Measurements from ENCODE around the gene STXBP6. TPM values are rescaled to one million over a fixed set of nuclear protein-coding genes. Genes with fewer than 3 reads are reported as not detected.

Gene STXBP6
- not detected for total RNA-seq

GRCh38 chr14:25049568-25050268, at the start of gene STXBP6:
Gene STXBP6, minus strand, starts transcription at chr14:25050147. Its CDS starts 75,329 bp downstream, at chr14:24974818.
- Mint-ChIP-seq H3K27ac (no peak within 1 kb of the TSS), H3K9me3 (no peaks in the 10 kb centered on the region), H3K27me3 (peaks cover 48 to 70% of the 10 kb centered on the region in 2 donors), H3K36me3 (no peaks in the 10 kb centered on the region), H3K4me1 (ENCODE audit: low read depth in 2 of 2) (peaks cover 12% of the 10 kb centered on the region in 2 donors), H3K4me3 (peak within 1 kb of the TSS; percentile 78)
- DNase-seq (ENCODE audit: low spot score) (no peak), ATAC-seq (peak; percentile 61 to 67)

GRCh38 chr14:25097120-25097519, 47.2 kb upstream of the STXBP6 start:
- no peaks in the 10 kb centered on the region for H3K36me3 Mint-ChIP-seq
- peaks cover 0 to 2% of the 10 kb centered on the region in 2 donors for H3K4me1 Mint-ChIP-seq (ENCODE audit: low read depth in 2 of 2)
- DNase-seq (ENCODE audit: low spot score) (no peak), ATAC-seq (no peak)
- H3K4me3 Mint-ChIP-seq, result no peak overlapping the region
- no peak overlapping the region for H3K27ac Mint-ChIP-seq
- H3K27me3 Mint-ChIP-seq, result peaks cover 14 to 25% of the 10 kb centered on the region in 2 donors
- no peaks in the 10 kb centered on the region for H3K9me3 Mint-ChIP-seq

- Mint-ChIP-seq H3K4me3 (no peak overlapping the region), H3K27ac (no peak overlapping the region), H3K4me1 (ENCODE audit: low read depth in 2 of 2) (peaks cover 0 to 2% of the 10 kb centered on the region in 2 donors), H3K27me3 (peaks cover 18 to 25% of the 10 kb centered on the region in 2 donors), H3K9me3 (no peaks in the 10 kb centered on the region), H3K36me3 (no peaks in the 10 kb centered on the region)
- ATAC-seq, result peak in 1 of 2 donors; percentile 9
- no peak for DNase-seq (ENCODE audit: low spot score)
Observed at GRCh38 chr14:25095736-25096437, 45.9 kb upstream of the STXBP6 start.

DNA sequence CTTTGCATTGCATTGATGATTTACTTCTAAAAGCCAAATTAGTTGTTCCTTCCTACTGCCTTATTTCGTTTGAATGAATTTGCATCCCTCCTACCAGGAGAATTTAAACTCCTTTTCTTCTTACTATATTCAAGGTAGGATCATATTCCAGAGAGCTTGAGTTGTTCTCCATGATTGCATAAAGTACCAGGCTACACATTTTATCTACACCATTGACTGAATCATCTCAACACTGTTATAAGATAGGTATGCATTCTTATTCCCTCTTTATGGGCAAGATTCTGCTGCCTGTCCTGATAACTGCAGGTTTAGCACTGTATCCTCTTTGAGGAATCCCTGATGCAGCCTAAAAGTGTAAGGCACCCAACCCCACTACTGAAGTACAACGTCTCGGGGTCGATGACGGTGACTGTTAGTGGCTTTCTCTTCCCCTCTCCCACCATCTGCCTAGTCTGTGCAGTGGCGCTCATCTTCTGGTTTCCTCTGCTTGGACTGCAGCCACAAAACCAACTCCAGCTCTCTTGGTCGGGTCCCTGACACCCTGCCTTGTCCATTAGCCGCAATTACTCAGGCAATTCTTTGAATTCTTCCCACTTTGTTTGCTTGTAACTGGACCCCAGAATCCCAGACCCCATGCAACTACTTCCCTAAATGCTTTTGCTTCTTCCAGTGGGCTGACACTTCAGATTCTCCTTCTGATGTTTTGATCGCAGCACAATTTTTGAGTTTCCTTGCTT, 44.4 kb upstream of the STXBP6 start:
- Mint-ChIP-seq H3K4me3 (no peak overlapping the region), H3K9me3 (no peaks in the 10 kb centered on the region), H3K4me1 (ENCODE audit: low read depth in 2 of 2) (peaks cover 0 to 2% of the 10 kb centered on the region in 2 donors), H3K27me3 (peaks cover 24 to 34% of the 10 kb centered on the region in 2 donors), H3K27ac (no peak overlapping the region), H3K36me3 (no peaks in the 10 kb centered on the region)
- no peak for ATAC-seq
- DNase-seq (ENCODE audit: low spot score), result no peak

- no peaks in the 10 kb centered on the region for H3K36me3 Mint-ChIP-seq
- H3K27ac Mint-ChIP-seq, result no peak overlapping the region
- ATAC-seq, result no peak
- peaks cover 22 to 37% of the 10 kb centered on the region in 2 donors for H3K27me3 Mint-ChIP-seq
- DNase-seq (ENCODE audit: low spot score), result no peak
- no peaks in the 10 kb centered on the region for H3K9me3 Mint-ChIP-seq
- peaks cover 0 to 2% of the 10 kb centered on the region in 2 donors for H3K4me1 Mint-ChIP-seq (ENCODE audit: low read depth in 2 of 2)
- H3K4me3 Mint-ChIP-seq, result no peak overlapping the region
Observed at GRCh38 chr14:25092258-25092740, 42.4 kb upstream of the STXBP6 start.

- peaks cover 26 to 51% of the 10 kb centered on the region in 2 donors for H3K27me3 Mint-ChIP-seq
Observed at GRCh38 chr14:25090716-25091454, 40.9 kb upstream of the STXBP6 start.

GRCh38 chr14:25090256-25090655, 40.3 kb upstream of the STXBP6 start:
- no peak for ATAC-seq
- no peaks in the 10 kb centered on the region for H3K9me3 Mint-ChIP-seq
- no peaks in the 10 kb centered on the region for H3K36me3 Mint-ChIP-seq
- DNase-seq (ENCODE audit: low spot score), result no peak
- H3K27ac Mint-ChIP-seq, result no peak overlapping the region
- H3K4me3 Mint-ChIP-seq, result no peak overlapping the region
- peaks cover 23 to 51% of the 10 kb centered on the region in 2 donors for H3K27me3 Mint-ChIP-seq
- H3K4me1 Mint-ChIP-seq (ENCODE audit: low read depth in 2 of 2), result no peaks in the 10 kb centered on the region

More at GRCh38 chr14:25090716-25091454, 40.9 kb upstream of the STXBP6 start:
- H3K9me3 Mint-ChIP-seq, result no peaks in the 10 kb centered on the region
- no peak overlapping the region for H3K4me3 Mint-ChIP-seq
- H3K27ac Mint-ChIP-seq, result no peak overlapping the region
- DNase-seq (ENCODE audit: low spot score) (no peak), ATAC-seq (no peak)
- H3K4me1 Mint-ChIP-seq (ENCODE audit: low read depth in 2 of 2), result peaks cover 0 to 2% of the 10 kb centered on the region in 2 donors
- no peaks in the 10 kb centered on the region for H3K36me3 Mint-ChIP-seq

GRCh38 chr14:25089496-25089895, 39.5 kb upstream of the STXBP6 start:
- Mint-ChIP-seq H3K36me3 (no peaks in the 10 kb centered on the region), H3K9me3 (no peaks in the 10 kb centered on the region), H3K27me3 (peaks cover 21 to 50% of the 10 kb centered on the region in 2 donors), H3K4me3 (no peak overlapping the region), H3K27ac (no peak overlapping the region), H3K4me1 (ENCODE audit: low read depth in 2 of 2) (no peaks in the 10 kb centered on the region)
- ATAC-seq (no peak), DNase-seq (ENCODE audit: low spot score) (no peak)

- Mint-ChIP-seq H3K4me3 (no peak overlapping the region), H3K27me3 (peaks cover 34 to 70% of the 10 kb centered on the region in 2 donors), H3K36me3 (no peaks in the 10 kb centered on the region), H3K9me3 (no peaks in the 10 kb centered on the region), H3K27ac (no peak overlapping the region), H3K4me1 (ENCODE audit: low read depth in 2 of 2) (no peaks in the 10 kb centered on the region)
- DNase-seq (ENCODE audit: low spot score) (no peak), ATAC-seq (no peak)
Observed at GRCh38 chr14:25086821-25087396, 37.0 kb upstream of the STXBP6 start.

DNA sequence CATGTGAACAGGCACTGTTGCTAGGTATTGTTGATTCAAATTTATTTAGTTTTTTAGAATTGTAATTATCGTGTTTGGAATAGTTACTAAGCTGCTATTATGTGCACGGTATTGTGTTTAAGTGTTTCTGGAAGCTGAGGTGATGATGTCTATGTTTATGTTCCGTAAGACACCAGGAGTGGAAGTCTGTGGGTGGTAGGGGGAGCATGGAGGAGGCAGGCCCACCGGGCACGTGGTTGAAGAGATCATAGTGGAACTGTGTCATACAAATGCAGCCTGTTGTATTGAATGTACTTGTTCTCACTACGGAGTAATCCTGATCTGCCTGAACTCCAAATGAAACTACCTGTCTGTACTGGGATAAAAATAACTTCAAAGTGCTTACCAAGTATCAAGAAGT, 36.1 kb upstream of the STXBP6 start:
- Mint-ChIP-seq H3K27me3 (peaks cover 33 to 78% of the 10 kb centered on the region in 2 donors), H3K27ac (no peak overlapping the region), H3K4me3 (no peak overlapping the region), H3K36me3 (no peaks in the 10 kb centered on the region), H3K9me3 (no peaks in the 10 kb centered on the region), H3K4me1 (ENCODE audit: low read depth in 2 of 2) (no peaks in the 10 kb centered on the region)
- ATAC-seq, result peak in 1 of 2 donors; percentile 31
- no peak for DNase-seq (ENCODE audit: low spot score)

- peaks cover 37 to 56% of the 10 kb centered on the region in 2 donors for H3K27me3 Mint-ChIP-seq
- ATAC-seq, result no peak
Observed at GRCh38 chr14:25080682-25081081, 30.7 kb upstream of the STXBP6 start.

GRCh38 chr14:25079311-25079710, 29.4 kb upstream of the STXBP6 start:
- Mint-ChIP-seq H3K27ac (no peak overlapping the region), H3K9me3 (no peaks in the 10 kb centered on the region), H3K4me3 (no peak overlapping the region), H3K27me3 (peaks cover 39 to 50% of the 10 kb centered on the region in 2 donors), H3K36me3 (no peaks in the 10 kb centered on the region), H3K4me1 (ENCODE audit: low read depth in 2 of 2) (no peaks in the 10 kb centered on the region)
- ATAC-seq (no peak), DNase-seq (ENCODE audit: low spot score) (no peak)

More at GRCh38 chr14:25080682-25081081, 30.7 kb upstream of the STXBP6 start:
- Mint-ChIP-seq H3K36me3 (no peaks in the 10 kb centered on the region), H3K4me1 (ENCODE audit: low read depth in 2 of 2) (no peaks in the 10 kb centered on the region), H3K9me3 (no peaks in the 10 kb centered on the region), H3K4me3 (no peak overlapping the region), H3K27ac (no peak overlapping the region)
- no peak for DNase-seq (ENCODE audit: low spot score)
